GM18873 (cell line): Measurements from ENCODE around the gene ABLIM2.
"Not testable (repeated sequence)": the region's sequence is repeated elsewhere in the genome, so short reads cannot be mapped to it uniquely, and the experiment has no call there.

Experiments
- ATAC-seq: cut with Tn5 transposase; IDR thresholded peaks from one replicate; pipeline ENCODE4 v1.9.1; 2021; ENCODE audit warnings: mild to moderate bottlenecking, moderate library complexity, moderate number of reproducible peaks; ENCODE audit not compliant: unreplicated experiment, low FRiP score

The ABLIM2 gene

GRCh38 chr4:7955393-7955792 lies 203.2 kb downstream of the ABLIM2 start:
- ATAC-seq: no peak

- no peak for ATAC-seq
These were observed 206.0 kb downstream of the ABLIM2 start for GRCh38 chr4:7952615-7953014.

GRCh38 chr4:7950301-7951092 lies 208.1 kb downstream of the ABLIM2 start:
- no peak for ATAC-seq

- ATAC-seq: no peak
These were observed 208.9 kb downstream of the ABLIM2 start for GRCh38 chr4:7949759-7950158.

- no peak for ATAC-seq
These were observed 210.7 kb downstream of the ABLIM2 start for GRCh38 chr4:7947927-7948326.

GRCh38 chr4:7945709-7946380 lies 212.8 kb downstream of the ABLIM2 start:
- no peak for ATAC-seq

GRCh38 chr4:7944599-7945220 lies 213.9 kb downstream of the ABLIM2 start:
- no peak for ATAC-seq

GRCh38 chr4:7943688-7944087 lies 214.9 kb downstream of the ABLIM2 start:
- not testable (repeated sequence) for ATAC-seq

GRCh38 chr4:7943211-7943610 lies 215.4 kb downstream of the ABLIM2 start:
- no peak for ATAC-seq

GRCh38 chr4:7941965-7942496 lies 216.6 kb downstream of the ABLIM2 start:
- ATAC-seq: no peak

GRCh38 chr4:7941111-7941964 lies 217.3 kb downstream of the ABLIM2 start:
- ATAC-seq: no peak

- ATAC-seq: peak; percentile 67
These were observed 219.1 kb downstream of the ABLIM2 start, which contains the start of gene AFAP1 for GRCh38 chr4:7939377-7940108. TSS of gene AFAP1 (minus strand) at chr4:7939861. CDS start at chr4:7872078, 67,783 bp downstream.

GRCh38 chr4:7938609-7939376 lies 219.8 kb downstream of the ABLIM2 start:
- no peak for ATAC-seq

GRCh38 chr4:7938266-7938608 lies 220.4 kb downstream of the ABLIM2 start:
- ATAC-seq: no peak

- ATAC-seq: no peak
These were observed 221.6 kb downstream of the ABLIM2 start for GRCh38 chr4:7937006-7937405.

GRCh38 chr4:7933651-7934510 lies 224.7 kb downstream of the ABLIM2 start:
- ATAC-seq: no peak

GRCh38 chr4:7932287-7932686 lies 226.3 kb downstream of the ABLIM2 start:
- no peak for ATAC-seq
